ENCODE data around the gene NCMAP.

Gene NCMAP

DNA sequence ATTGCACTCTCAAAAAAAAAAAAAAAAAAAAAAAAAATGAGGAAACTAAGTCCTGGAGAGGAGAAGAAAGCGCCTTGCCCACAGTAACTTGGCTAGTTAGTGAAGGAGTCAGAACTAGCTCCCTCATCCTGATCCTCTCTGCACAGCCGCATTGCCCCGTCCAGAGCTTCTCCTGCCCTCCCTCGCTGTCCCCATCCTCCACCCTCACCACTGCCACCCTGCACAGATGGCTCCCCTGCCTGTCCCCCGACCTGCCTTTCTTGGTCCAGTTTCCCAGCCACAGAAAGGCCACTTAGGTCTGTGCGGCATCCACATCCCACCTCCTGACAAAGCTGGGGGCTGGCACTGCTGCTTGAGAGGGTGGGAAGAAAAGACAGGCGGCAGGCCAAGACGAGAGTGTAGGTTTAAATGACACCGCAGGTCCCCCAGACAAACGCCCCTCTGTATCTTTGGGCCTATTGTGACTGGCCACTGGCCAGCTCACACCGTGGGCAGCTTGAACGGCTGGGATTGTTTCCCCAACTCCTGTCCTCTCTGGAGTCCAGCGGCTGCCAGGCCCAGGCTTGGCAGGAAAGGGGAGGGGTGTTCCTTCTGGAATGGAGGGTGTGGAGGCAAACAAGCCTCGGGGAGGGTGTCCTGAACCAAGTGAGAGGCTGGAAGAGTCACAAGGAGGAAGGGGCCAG, 20.2 kb downstream of the NCMAP start:
- no peak for DNase-seq

- no peak for DNase-seq
These were observed 23.0 kb downstream of the NCMAP start for GRCh38 chr1:24578846-24579245.

- no peak for DNase-seq
These were observed 24.9 kb downstream of the NCMAP start for GRCh38 chr1:24580756-24581155.

DNA sequence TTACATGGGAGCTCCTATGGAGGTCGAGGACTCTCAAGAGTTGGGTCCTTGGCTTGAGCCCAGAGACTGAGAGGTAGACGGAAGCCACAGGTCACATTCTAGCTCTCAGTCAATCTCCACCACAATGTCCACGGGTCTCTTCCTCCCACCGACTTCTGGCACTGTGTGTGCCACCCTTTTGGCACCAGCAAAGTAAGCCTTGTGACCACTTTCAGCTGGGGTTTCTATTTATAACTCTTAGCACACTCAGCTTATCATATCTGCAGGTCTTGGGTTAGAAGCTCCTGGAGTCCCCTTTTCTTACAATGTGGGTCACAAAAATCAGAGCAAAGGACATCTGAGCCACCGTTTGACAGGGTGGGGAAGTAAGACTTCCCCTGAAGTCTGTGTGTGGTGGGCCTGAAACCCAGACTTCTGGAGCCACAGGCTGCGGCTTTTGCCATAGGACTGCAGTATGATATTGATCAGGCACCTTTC, 28.3 kb downstream of the NCMAP start:
- peak; percentile 29 for DNase-seq

GRCh38 chr1:24586119-24586518, 30.2 kb downstream of the NCMAP start:
- DNase-seq: no peak

DNA sequence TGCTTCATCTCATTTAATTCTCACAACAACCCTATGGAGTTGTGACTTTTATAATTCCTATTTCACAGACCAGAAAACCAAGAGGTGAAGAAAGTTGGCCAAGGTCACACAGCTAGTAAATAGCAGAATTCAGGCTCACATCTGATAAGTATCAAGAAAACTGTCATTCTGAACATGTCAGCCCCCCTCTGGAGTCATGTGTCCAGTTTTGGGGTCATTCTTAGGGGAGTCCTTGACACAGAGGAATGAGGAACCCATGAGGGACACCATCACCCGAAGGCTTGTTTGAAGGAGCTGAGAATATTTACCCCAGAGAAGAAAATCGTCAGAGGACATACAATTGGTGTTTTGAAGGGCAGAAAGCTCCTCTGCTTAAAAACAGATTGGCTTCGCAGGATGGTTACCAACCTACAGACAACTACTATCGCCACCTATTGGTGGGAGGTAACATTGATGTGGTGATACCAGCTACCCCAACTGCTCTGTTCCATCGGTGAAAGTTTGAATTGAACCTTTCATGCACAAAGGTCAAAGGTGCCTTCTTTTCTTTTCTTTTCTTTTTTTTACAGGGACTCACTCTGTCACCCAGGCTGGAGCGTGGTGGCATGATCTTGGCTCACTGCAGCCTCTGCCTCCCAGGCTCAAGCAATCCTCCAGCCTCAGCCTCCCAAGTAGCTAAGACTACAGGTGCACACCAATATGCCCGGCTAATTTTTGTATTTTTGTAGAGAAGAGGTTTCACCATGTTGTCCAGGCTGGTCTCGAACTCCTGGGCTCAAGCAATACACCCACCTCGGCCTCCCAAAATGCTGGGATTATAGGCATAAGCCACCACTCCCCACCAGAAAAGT, 31.3 kb downstream of the NCMAP start:
- peak; percentile 40 for DNase-seq

GRCh38 chr1:24588573-24588972, 32.7 kb downstream of the NCMAP start:
- no peak for DNase-seq

DNA sequence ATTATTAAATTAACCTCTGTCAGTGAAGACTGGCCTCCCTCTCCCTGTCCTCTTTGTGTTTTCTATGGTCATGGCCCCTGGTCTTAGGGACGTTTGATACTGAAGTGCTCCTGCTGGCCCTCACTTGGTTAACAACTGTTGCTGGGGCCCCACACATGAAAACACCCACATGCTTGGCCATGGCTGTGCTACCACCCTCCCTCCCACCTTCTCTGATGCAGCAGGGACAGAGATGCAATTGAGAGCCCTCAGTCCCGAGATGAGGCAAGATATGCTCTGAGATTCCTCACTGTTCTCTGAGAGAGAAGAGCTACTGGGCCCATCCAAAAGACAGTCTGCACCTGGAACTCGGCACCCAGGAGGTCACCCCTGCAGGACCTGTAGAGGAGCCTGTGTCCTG, 33.3 kb downstream of the NCMAP start:
- no peak for DNase-seq

- DNase-seq: no peak
These were observed 35.9 kb downstream of the NCMAP start for GRCh38 chr1:24591781-24592180.

- DNase-seq: peak; percentile 15
These were observed 38.4 kb downstream of the NCMAP start for GRCh38 chr1:24594328-24594598.

DNA sequence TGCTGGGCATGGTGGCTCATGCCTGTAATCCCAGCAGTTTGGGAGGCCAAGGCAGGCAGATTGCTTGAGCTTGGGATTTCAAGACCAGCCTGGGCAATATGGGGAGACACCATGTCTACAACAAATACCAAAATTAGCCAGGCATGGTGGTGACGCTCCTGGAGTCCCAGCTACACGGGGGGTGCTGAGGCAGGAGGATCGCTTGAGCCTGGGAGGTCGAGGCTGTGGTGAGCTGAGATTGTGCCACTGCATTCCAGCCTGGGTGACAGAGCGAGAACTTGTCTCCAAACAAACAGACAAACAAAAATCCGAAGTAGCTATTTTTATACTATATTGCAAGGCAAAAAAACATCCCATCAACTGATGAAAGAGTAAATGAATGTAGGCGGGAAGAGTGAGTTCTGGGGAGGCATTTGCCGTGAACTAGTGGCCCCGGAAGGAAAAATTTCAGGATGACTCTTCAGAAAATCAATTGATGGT, 40.6 kb downstream of the NCMAP start:
- no peak for DNase-seq

DNA sequence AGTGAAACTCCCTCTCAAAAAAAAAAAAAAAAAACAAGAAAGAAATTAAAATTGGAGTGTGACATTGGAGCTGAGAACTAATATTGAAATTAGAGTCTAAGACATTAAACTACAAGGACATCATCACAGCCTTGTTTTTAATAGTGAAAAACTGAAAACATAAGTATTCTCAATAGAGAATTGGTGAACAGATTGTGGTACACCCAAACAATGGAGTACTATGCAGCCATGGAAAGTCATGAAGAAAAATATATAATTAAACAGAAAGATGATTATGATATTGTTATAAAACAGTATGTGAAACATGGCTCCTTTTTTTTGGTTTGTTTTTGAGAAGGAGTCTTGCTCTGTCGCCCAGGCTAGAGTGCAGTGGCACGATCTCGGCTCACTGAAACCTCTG, 43.4 kb downstream of the NCMAP start:
- no peak for DNase-seq

GRCh38 chr1:24600551-24600950, 44.7 kb downstream of the NCMAP start:
- no peak for DNase-seq

DNA sequence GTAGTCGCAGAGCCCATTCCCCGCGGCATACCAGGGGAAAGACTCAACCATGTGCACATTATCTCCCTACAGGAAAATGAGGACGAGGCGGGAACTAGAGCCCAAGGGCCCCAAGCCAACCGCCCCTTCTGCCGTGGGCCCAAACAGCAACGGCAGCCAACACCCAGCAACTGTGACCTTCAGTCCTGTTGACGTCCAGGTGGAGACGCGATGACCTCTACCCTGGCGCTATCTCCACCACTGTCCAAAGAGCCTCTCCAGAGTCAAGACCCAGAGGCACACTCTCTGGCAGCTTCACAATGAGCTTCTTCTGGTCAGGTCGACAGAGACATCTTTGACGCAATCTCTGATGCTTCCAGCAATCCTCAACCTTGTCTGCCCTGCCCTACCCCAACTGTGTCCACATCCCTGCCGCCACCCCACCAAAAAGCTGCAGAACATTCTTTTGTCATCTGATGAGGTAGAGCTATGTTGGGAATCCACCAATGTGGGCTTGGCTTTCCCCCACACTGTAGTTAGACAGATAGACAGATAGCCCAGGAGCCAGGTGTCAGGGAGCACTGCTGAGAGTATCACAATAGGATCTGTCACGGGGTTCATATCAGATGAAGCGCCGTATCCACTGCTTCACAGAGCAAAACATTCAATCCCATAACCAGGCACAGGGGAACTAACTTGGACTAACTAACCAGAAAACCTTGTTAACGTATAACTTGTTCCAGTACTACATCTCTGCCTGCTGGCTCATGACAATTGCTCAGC, 49.8 kb downstream of the NCMAP start:
- no peak for DNase-seq

GRCh38 chr1:24606296-24606605, 50.4 kb downstream of the NCMAP start:
- DNase-seq: no peak

DNA sequence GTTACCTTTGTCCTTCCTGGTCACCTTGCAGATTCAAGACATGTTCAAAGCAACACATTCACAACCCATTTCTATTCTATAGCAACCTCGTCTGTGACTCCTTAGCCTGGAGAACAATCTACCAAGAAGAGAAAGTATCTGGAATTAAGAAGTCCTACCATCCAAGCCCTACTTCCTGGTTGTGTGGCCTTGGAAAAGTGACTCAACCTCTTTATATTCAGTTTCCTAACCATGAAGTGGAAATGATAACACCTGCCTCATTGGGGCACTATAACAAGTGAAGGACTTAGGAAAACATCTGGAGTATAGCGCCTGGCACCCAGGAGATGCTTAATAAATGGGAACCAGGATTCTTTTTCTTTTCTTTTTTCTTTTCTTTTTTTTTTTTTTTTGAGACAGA, 50.7 kb downstream of the NCMAP start:
- DNase-seq: peak; percentile 8

DNA sequence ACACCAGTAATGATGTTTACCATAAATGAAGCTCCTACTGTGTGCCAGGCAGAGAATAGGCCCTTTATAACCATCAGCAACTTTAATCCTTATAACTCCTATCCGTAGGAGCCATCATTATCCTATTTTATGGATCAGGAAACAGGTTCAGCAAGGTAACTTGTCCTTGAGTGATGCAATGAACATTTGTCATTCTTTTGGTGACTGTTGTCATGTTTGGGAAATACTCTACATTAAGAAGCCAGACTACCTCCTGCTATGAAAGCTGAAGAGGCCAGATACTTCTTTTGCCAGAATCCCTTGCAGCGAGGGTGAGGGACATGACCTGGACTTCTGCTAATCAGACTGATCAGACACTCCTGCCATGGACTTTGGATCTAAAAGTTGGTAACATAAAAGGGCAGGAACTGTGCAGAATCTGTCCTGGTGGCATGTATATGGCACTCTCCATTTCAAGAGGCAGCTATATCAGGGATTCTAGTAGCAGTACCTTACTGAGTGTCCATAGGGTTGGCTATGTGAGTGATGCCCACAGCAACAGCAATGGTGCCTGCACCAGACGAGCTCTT, 54.1 kb downstream of the NCMAP start:
- no peak for DNase-seq

- no peak for DNase-seq
These were observed 63.5 kb downstream of the NCMAP start for GRCh38 chr1:24619376-24619775.

- no peak for DNase-seq
These were observed 64.8 kb downstream of the NCMAP start for GRCh38 chr1:24620678-24621077.

GRCh38 chr1:24621121-24621520, 65.2 kb downstream of the NCMAP start:
- no peak for DNase-seq

GRCh38 chr1:24622218-24622617, 66.3 kb downstream of the NCMAP start:
- DNase-seq: no peak

DNA sequence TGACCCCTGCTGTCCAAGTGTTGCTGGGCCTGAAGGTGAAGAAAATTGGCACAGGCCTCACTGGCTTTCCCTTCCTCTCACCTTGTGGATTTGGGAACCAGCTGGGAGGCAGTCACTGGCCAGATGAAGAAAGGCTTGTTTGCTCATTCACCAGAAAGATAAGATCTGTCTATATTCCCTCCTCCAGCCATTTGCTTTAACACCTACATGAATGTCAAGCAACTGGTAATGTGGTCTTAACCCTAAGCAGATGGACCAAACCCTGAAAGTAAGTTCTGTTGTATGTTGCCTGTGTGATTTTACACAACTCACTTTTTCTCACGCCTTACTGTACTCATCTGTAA, 76.9 kb downstream of the NCMAP start:
- DNase-seq: no peak

GRCh38 chr1:24635195-24635843, 79.4 kb downstream of the NCMAP start:
- DNase-seq: peak; percentile 66
